ENCODE data around the gene RARRES2. TPM values are rescaled to one million over a fixed set of nuclear protein-coding genes. Genes with fewer than 3 reads are reported as not detected.

RARRES2 gene
- total RNA-seq, 1 donor from 2014 or later, result 26.3 TPM

GRCh38 chr7:150324373-150324961 is 17.0 kb downstream of the RARRES2 start:
- H3K27me3 Mint-ChIP-seq (ENCODE audit: low read depth), result no peaks in the 10 kb centered on the region
- peak overlapping the region; percentile 94 for H3K4me3 Mint-ChIP-seq
- H3K36me3 Mint-ChIP-seq (ENCODE audit: low read depth), result peaks cover 5% of the 10 kb centered on the region
- peaks cover 28% of the 10 kb centered on the region for H3K4me1 Mint-ChIP-seq
- DNase-seq (ENCODE audit: low read depth, low spot score), result no peak
- TF ChIP-seq CTCF (conservative IDR thresholded peaks at IDR 0.05), result no peak
- no peaks in the 10 kb centered on the region for H3K9me3 Mint-ChIP-seq
- peak overlapping the region; percentile 92 for H3K27ac Mint-ChIP-seq (ENCODE audit: unreplicated experiment)

- no peak for TF ChIP-seq CTCF (conservative IDR thresholded peaks at IDR 0.05)
- peaks cover 28% of the 10 kb centered on the region for H3K4me1 Mint-ChIP-seq
- H3K27me3 Mint-ChIP-seq (ENCODE audit: low read depth), result no peaks in the 10 kb centered on the region
- H3K36me3 Mint-ChIP-seq (ENCODE audit: low read depth), result peaks cover 5% of the 10 kb centered on the region
- peak overlapping the region; percentile 94 for H3K4me3 Mint-ChIP-seq
- DNase-seq (ENCODE audit: low read depth, low spot score), result no peak
- no peaks in the 10 kb centered on the region for H3K9me3 Mint-ChIP-seq
- H3K27ac Mint-ChIP-seq (ENCODE audit: unreplicated experiment), result peak overlapping the region; percentile 92
Observed at GRCh38 chr7:150323682-150324372, 17.6 kb downstream of the RARRES2 start.

GRCh38 chr7:150322833-150323681 is 18.4 kb downstream of the RARRES2 start, which contains the start of the genes ACTR3C and LRRC61:
Gene ACTR3C (minus strand): TSS chr7:150323545. CDS start chr7:150295296, 28,249 bp downstream.
Gene LRRC61 (plus strand): TSS chr7:150323355. CDS start chr7:150336862, 13,507 bp downstream.
- H3K27me3 Mint-ChIP-seq (ENCODE audit: low read depth), result no peaks in the 10 kb centered on the region
- TF ChIP-seq CTCF (conservative IDR thresholded peaks at IDR 0.05), result peak; percentile 39
- H3K4me1 Mint-ChIP-seq, result peaks cover 28% of the 10 kb centered on the region
- H3K4me3 Mint-ChIP-seq, result peak within 1 kb of the TSS; percentile 94
- H3K36me3 Mint-ChIP-seq (ENCODE audit: low read depth), result peaks cover 5% of the 10 kb centered on the region
- H3K9me3 Mint-ChIP-seq, result no peaks in the 10 kb centered on the region
- H3K27ac Mint-ChIP-seq (ENCODE audit: unreplicated experiment), result peak within 1 kb of the TSS; percentile 92
- peak; percentile 53 for DNase-seq (ENCODE audit: low read depth, low spot score)

- Mint-ChIP-seq H3K27ac (ENCODE audit: unreplicated experiment) (peak overlapping the region; percentile 88), H3K4me3 (peak overlapping the region; percentile 87), H3K27me3 (ENCODE audit: low read depth) (no peaks in the 10 kb centered on the region), H3K4me1 (peaks cover 28% of the 10 kb centered on the region), H3K36me3 (ENCODE audit: low read depth) (peaks cover 5% of the 10 kb centered on the region), H3K9me3 (no peaks in the 10 kb centered on the region)
- no peak for TF ChIP-seq CTCF (conservative IDR thresholded peaks at IDR 0.05)
- no peak for DNase-seq (ENCODE audit: low read depth, low spot score)
Observed at GRCh38 chr7:150322114-150322832, 19.2 kb downstream of the RARRES2 start.

DNA sequence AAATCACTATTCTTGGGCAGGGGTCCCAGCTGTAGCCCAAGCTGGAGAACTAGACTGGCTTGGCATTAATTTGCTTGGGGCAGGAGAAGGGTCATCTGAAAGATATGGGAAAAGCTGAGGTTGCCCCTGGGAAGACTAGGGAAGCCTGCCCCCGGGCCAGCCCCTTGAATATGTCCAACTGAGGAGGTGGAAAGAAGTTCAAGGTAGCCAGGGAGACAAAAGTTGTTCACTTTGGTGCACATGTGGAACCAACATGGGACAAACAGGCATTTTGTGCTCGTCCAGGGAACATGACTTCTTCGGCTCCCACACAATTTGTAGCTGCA is 19.7 kb downstream of the RARRES2 start:
- Mint-ChIP-seq H3K27me3 (ENCODE audit: low read depth) (no peaks in the 10 kb centered on the region), H3K36me3 (ENCODE audit: low read depth) (peaks cover 5% of the 10 kb centered on the region), H3K4me1 (peaks cover 28% of the 10 kb centered on the region), H3K9me3 (no peaks in the 10 kb centered on the region), H3K4me3 (peak overlapping the region; percentile 87), H3K27ac (ENCODE audit: unreplicated experiment) (no peak overlapping the region)
- DNase-seq (ENCODE audit: low read depth, low spot score), result no peak
- no peak for TF ChIP-seq CTCF (conservative IDR thresholded peaks at IDR 0.05)
